Measurements from ENCODE around the gene TBCCD1. TPM values are rescaled to one million over a fixed set of nuclear protein-coding genes. Genes with fewer than 3 reads are reported as not detected.

TBCCD1 gene
- total and polyA plus RNA-seq, 2 experiments from 2014 or later, result 5.8 to 16.7 TPM

GRCh38 chr3:186536883-186537844, 30.0 kb downstream of the TBCCD1 start:
- no peaks in the 10 kb centered on the region for H3K27me3 ChIP-seq (ENCODE audit: insufficient read depth)
- TF ChIP-seq CREB1 (CRISPR knock-in tag; IDR thresholded peaks at IDR 0.05; ENCODE audit: low read depth), result no peak
- no peak for TF ChIP-seq EZH2 (IDR thresholded peaks at IDR 0.05; ENCODE audit: low read depth, unreplicated experiment)
- no peak for TF ChIP-seq ZNF462 (CRISPR knock-in tag; IDR thresholded peaks at IDR 0.05)
- no peak for TF ChIP-seq ZNF114 (CRISPR knock-in tag; IDR thresholded peaks at IDR 0.05)
- no peak for TF ChIP-seq REST (IDR thresholded peaks at IDR 0.05; ENCODE audit: unreplicated experiment)
- TF ChIP-seq POLR2AphosphoS5 (IDR thresholded peaks at IDR 0.05; ENCODE audit: low read depth), result no peak
- no peak for TF ChIP-seq CTCF (conservative IDR thresholded peaks at IDR 0.05; ENCODE audit: low read depth in 2 of 2)
- TF ChIP-seq ETS1 (IDR thresholded peaks at IDR 0.05), result no peak
- no peak for TF ChIP-seq STAT1 (IDR thresholded peaks at IDR 0.05; ENCODE audit: unreplicated experiment)
- TF ChIP-seq EZH2phosphoT487 (IDR thresholded peaks at IDR 0.05; ENCODE audit: unreplicated experiment), result no peak
- no peak for TF ChIP-seq ZNF331 (CRISPR knock-in tag; IDR thresholded peaks at IDR 0.05; ENCODE audit: low read depth)
- TF ChIP-seq JUNB (IDR thresholded peaks at IDR 0.05; ENCODE audit: unreplicated experiment), result no peak
- TF ChIP-seq NANOG (IDR thresholded peaks at IDR 0.05; ENCODE audit: borderline replicate concordance), result no peak
- no peaks in the 10 kb centered on the region for H3K79me2 ChIP-seq (replicated peaks; ENCODE audit: insufficient read depth)
- H4K20me1 ChIP-seq (replicated peaks; ENCODE audit: insufficient read depth), result no peaks in the 10 kb centered on the region
- Mint-ChIP-seq H3K4me1 (peaks cover 8% of the 10 kb centered on the region; the same call in 2 of the 3 replicates), H3K36me3 (ENCODE audit: low read depth) (no peaks in the 10 kb centered on the region), H3K27ac (no peak overlapping the region), H3K9me3 (no peaks in the 10 kb centered on the region), H3K4me3 (no peak overlapping the region), H3K27me3 (ENCODE audit: insufficient read depth, low read depth, poor library complexity) (no peaks in the 10 kb centered on the region)
- no peak overlapping the region for H3K4me2 ChIP-seq
- H3K4me3 ChIP-seq, result no peak overlapping the region
- no peaks in the 10 kb centered on the region for H3F3A ChIP-seq (replicated peaks; ENCODE audit: low read depth)
- H3K4me1 ChIP-seq (ENCODE audit: insufficient read depth), result no peaks in the 10 kb centered on the region
- H3K27ac ChIP-seq (ENCODE audit: low read depth), result no peak overlapping the region
- DNase-seq (ENCODE audit: low spot score) (no peak), ATAC-seq (no peak)
- no peaks in the 10 kb centered on the region for H3K9me2 ChIP-seq (ENCODE audit: insufficient read depth)
- no peak overlapping the region for H2AFZ ChIP-seq
- H3K36me3 ChIP-seq (ENCODE audit: insufficient read depth), result no peaks in the 10 kb centered on the region

All from GM23338 (cell line).